HG03342 (cell line): Measurements from ENCODE around the gene APOD.
"Not testable (repeated sequence)": the region's sequence is repeated elsewhere in the genome, so short reads cannot be mapped to it uniquely, and the experiment has no call there.

Experiments used
- ATAC-seq: cut with Tn5 transposase; IDR thresholded peaks from one replicate; pipeline ENCODE4 v1.9.1; 2021; ENCODE audit warnings: mild to moderate bottlenecking, moderate library complexity; ENCODE audit not compliant: unreplicated experiment

The APOD gene

GRCh38 chr3:195583831-195584542, at the start of gene APOD:
Gene APOD, minus strand, starts transcription at chr3:195583940. Its CDS starts 4,479 bp downstream, at chr3:195579461.
- no peak for ATAC-seq

- ATAC-seq: not testable (repeated sequence)
Observed at GRCh38 chr3:195633351-195633750, 49.6 kb upstream of the APOD start.

- not testable (repeated sequence) for ATAC-seq
Observed at GRCh38 chr3:195632501-195633185, 48.9 kb upstream of the APOD start.

GRCh38 chr3:195632046-195632445, 48.3 kb upstream of the APOD start:
- ATAC-seq: not testable (repeated sequence)

- not testable (repeated sequence) for ATAC-seq
Observed at GRCh38 chr3:195630938-195631495, 47.3 kb upstream of the APOD start.

GRCh38 chr3:195630086-195630917, 46.6 kb upstream of the APOD start:
- not testable (repeated sequence) for ATAC-seq

- ATAC-seq: not testable (repeated sequence)
Observed at GRCh38 chr3:195629682-195630081, 45.9 kb upstream of the APOD start.

GRCh38 chr3:195628386-195628920, 44.7 kb upstream of the APOD start:
- ATAC-seq: not testable (repeated sequence)

GRCh38 chr3:195627515-195628385, 44.0 kb upstream of the APOD start:
- not testable (repeated sequence) for ATAC-seq

- ATAC-seq: peak; percentile 82
Observed at GRCh38 chr3:195624603-195625560, 41.1 kb upstream of the APOD start.

- ATAC-seq: peak; percentile 12
Observed at GRCh38 chr3:195624171-195624570, 40.4 kb upstream of the APOD start.

GRCh38 chr3:195623217-195623965, 39.7 kb upstream of the APOD start:
- not testable (repeated sequence) for ATAC-seq

- ATAC-seq: not testable (repeated sequence)
Observed at GRCh38 chr3:195622523-195623170, 38.9 kb upstream of the APOD start.

- not testable (repeated sequence) for ATAC-seq
Observed at GRCh38 chr3:195622012-195622411, 38.3 kb upstream of the APOD start.

GRCh38 chr3:195621095-195621494, 37.4 kb upstream of the APOD start:
- not testable (repeated sequence) for ATAC-seq

GRCh38 chr3:195620476-195620875, 36.7 kb upstream of the APOD start:
- ATAC-seq: not testable (repeated sequence)
